NCI-H2196 (cell line): Measurements from ENCODE around the gene CPSF4.

ENCODE experiments used
- DNase-seq: peaks from one replicate; lab custom pipeline; 2025; ENCODE audit not compliant: unreplicated experiment; lab: John Stamatoyannopoulos, UW

Gene CPSF4

GRCh38 chr7:99438573-99439480, at the start of gene CPSF4, which contains the start of gene PTCD1:
CPSF4 (plus strand) TSS chr7:99438943; CDS start chr7:99439083, 140 bp downstream.
PTCD1 (minus strand) TSS chr7:99438798; CDS start chr7:99435242, 3,556 bp downstream.
- peak; percentile 96 for DNase-seq

GRCh38 chr7:99389772-99390171, 49.0 kb upstream of the CPSF4 start:
- DNase-seq, result no peak

- no peak for DNase-seq
Observed at GRCh38 chr7:99390941-99391602, 47.7 kb upstream of the CPSF4 start.

GRCh38 chr7:99392046-99392445, 46.7 kb upstream of the CPSF4 start:
- no peak for DNase-seq

GRCh38 chr7:99392659-99393354, 45.9 kb upstream of the CPSF4 start:
- peak; percentile 90 for DNase-seq

GRCh38 chr7:99393355-99394187, 45.2 kb upstream of the CPSF4 start:
- peak; percentile 88 for DNase-seq

- DNase-seq, result no peak
Observed at GRCh38 chr7:99394188-99394502, 44.6 kb upstream of the CPSF4 start.

- DNase-seq, result no peak
Observed at GRCh38 chr7:99395616-99396327, 43.0 kb upstream of the CPSF4 start.

- DNase-seq, result no peak
Observed at GRCh38 chr7:99396418-99397296, 42.1 kb upstream of the CPSF4 start.

GRCh38 chr7:99397297-99397983, 41.3 kb upstream of the CPSF4 start:
- DNase-seq, result no peak

- DNase-seq, result no peak
Observed at GRCh38 chr7:99398891-99399445, 39.8 kb upstream of the CPSF4 start.

- peak; percentile 15 for DNase-seq
Observed at GRCh38 chr7:99399597-99399996, 39.1 kb upstream of the CPSF4 start.

- no peak for DNase-seq
Observed at GRCh38 chr7:99402854-99403253, 35.9 kb upstream of the CPSF4 start.

- DNase-seq, result no peak
Observed at GRCh38 chr7:99403764-99404163, 35.0 kb upstream of the CPSF4 start.

GRCh38 chr7:99404235-99404976, 34.3 kb upstream of the CPSF4 start:
- no peak for DNase-seq

- DNase-seq, result no peak
Observed at GRCh38 chr7:99404977-99405320, 33.8 kb upstream of the CPSF4 start.

GRCh38 chr7:99406557-99406956, 32.2 kb upstream of the CPSF4 start:
- no peak for DNase-seq
